LHCN-M2 (cell line): ENCODE results near the gene CNTN1. TPM values are rescaled to one million over a fixed set of nuclear protein-coding genes. Genes with fewer than 3 reads are reported as not detected.

Source experiments
- DNase-seq: peaks from one replicate; pipeline ENCODE4 v3.0.0-alpha.2; 2012; ENCODE audit warnings: low read depth
- total RNA-seq: library from RNA; depleted of rRNA; stranded (reverse); fragments of >200 nt; gene quantifications from 2 replicates; pipeline ENCODE4 v1.2.3, GENCODE V29; 2014

The CNTN1 gene
- total RNA-seq, 1 experiment from 2014 or later = not detected

DNA sequence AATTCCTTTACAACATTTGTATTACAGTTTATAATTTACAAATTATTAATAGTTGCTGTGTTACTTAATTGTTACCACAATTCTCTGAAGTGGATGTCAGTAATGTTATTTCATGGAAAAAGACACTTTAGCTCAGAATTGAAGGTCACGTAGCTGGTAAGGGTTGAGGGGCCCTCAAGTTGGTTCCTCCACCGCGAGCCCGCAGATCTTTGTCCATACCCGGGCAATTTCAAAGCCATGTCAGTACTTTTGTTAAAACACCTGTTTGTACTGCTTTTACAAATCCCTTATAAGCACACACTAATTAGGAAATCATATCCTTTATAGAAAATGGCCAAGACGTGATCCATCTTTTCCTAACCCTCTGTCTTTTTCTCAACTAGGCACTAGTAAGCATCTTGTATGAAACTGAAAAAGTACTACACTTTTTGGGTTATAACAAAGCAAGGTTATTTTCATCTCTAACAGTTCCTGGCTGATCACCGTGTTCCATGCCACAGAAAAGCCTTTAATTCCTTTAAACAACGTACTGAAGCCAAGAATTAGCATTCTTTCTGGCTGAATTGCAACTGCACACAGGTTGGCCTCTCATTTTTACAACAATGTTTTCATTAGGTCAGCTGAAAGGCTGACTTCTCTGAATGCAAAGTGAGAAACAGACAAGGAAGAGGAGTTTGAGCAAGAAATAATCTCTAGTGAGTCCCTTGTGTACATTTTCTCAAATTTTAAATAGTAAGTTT lies 76.1 kb downstream of the CNTN1 start:
- DNase-seq = no peak

- DNase-seq = no peak
Measured at GRCh38 chr12:40769846-40770245, 77.6 kb downstream of the CNTN1 start.

DNA sequence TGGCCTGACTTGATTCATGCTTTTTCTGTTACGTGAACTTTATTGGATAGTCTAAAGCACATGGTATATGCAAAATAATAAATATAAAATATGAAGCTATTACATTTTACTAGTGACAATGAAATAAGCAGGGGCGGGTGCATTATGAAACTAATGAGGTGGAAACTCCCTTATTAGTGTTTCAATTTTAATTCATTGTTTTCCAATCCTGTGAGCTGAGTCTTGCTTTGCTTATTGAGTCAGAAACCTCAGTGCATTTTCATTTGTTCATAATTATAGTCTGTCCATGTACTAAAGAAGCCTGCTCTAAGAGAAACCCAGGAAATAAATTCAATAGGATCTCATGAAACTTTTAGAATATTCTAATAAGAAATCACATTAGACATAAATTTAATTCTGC lies 78.5 kb downstream of the CNTN1 start:
- DNase-seq = no peak

DNA sequence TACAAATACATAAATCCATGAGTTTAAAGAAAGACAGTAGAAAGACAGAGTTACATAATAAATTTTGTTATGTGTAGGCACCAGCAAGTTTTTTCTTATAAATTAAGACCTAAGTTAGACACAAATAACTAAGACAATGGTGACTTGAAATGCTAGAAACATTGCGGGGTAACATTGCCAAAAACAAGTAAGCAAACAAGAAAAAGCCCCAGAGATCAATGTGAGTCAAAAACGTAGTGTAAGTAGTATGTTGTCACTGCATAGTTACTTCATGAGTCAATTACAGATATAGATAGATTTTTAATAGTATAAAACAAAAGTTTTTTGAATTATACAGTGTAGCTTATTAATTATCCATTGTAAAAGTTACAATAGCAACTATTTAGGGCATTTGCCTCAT lies 83.4 kb downstream of the CNTN1 start:
- DNase-seq = no peak

DNA sequence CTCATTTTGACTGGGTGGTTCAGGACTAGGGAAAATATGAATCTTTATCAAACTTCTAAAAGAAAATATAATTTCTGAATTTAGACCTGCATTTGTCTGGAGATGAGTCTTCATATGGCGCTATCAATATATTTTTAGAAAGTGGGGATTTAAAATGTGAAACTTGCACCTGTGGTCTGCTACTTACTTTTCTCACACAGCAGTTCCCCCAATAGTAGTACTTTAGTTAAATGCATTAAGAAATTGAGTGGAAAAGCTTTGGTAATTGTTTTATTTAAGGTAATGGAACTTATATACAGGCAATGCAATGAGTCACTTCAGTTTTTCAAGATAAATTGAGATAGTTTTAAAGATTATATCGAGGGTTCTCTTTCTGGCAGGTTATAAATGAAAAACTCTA lies 91.9 kb downstream of the CNTN1 start:
- no peak for DNase-seq

DNA sequence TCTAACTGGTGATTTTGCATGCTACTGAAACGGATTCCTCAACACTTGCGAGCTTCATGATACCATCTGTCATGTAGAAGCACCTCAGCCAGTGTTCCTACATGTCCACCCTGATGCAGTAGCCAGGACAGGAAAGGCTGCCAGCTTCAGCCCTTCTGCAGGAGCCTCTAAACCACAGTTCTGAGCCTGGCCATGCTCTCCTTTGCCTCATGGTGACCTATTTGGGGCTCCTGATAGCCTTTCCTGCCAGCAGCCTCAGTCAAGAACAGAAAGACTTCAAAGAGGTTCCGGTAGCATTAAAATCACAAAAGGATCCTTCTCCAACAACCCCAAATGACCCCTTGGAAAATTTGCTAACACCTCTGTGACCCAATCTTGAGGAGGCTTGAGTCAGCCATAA lies 96.0 kb downstream of the CNTN1 start:
- no peak for DNase-seq

DNA sequence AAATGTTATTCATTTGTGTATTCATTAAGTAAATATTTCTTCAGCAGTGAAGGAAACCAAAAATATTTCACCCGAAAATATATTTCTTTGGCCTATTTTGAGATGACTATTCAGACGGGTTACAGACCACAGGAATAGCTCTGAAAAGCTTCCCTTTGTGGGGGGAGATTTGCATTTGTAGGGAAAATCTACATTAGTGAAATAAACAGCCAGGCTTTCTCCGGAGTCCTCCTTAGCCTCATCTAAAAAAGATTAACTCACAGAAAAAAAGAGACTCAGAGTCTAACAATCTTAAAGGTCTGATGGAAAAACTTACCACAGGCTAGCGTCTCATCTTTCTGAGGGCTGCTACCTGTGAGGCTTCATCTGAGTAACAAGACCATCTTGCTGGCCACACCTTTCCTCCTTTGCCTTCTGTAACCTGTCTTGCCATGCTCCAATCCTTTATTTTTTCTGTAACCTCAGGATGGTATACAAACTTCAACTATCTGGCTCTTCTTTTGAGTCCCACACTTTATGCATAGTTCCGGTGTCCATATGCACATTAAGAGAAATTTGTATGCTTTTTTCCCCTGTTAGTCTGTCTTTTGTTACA lies 100.7 kb downstream of the CNTN1 start:
- no peak for DNase-seq

GRCh38 chr12:40793471-40793870 lies 101.2 kb downstream of the CNTN1 start:
- no peak for DNase-seq

- no peak for DNase-seq
Measured at GRCh38 chr12:40794087-40794486, 101.8 kb downstream of the CNTN1 start.

- no peak for DNase-seq
Measured at GRCh38 chr12:40801082-40801481, 108.8 kb downstream of the CNTN1 start.

GRCh38 chr12:40801861-40802260 lies 109.6 kb downstream of the CNTN1 start:
- DNase-seq = no peak

GRCh38 chr12:40802656-40803055 lies 110.4 kb downstream of the CNTN1 start:
- no peak for DNase-seq

DNA sequence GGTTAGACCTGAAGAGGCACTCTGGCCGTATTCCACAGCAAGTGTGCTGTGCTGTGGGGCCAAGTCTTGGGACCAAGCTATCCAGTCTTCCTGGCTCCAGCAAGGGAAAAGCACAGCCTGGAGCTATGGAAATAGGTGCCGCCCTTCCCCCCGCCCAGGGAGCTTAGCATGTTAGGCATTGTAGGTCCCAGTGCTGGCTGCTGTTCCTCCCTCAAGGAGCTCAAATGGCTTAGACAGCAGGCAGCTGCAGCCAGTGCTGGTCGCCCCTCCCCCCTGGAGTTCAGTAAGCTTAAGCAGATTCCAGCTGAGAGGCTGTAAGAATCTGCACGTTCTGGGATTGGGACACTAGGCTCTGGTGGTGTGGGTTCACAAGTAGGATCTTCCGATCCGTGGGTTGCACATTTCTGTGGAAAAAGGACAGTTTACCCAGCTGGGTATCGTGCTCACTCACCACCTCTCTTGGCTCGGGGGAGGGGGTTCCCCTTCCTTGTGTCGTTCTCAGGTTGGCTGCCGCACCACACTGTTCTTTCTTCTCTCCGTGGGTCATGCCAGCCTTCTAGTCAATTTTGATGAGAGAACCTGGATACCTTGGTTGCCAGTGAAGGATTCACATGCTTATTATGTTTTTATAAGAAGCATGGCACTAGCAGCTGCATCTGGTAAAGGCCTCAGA lies 127.3 kb downstream of the CNTN1 start:
- DNase-seq = no peak

DNA sequence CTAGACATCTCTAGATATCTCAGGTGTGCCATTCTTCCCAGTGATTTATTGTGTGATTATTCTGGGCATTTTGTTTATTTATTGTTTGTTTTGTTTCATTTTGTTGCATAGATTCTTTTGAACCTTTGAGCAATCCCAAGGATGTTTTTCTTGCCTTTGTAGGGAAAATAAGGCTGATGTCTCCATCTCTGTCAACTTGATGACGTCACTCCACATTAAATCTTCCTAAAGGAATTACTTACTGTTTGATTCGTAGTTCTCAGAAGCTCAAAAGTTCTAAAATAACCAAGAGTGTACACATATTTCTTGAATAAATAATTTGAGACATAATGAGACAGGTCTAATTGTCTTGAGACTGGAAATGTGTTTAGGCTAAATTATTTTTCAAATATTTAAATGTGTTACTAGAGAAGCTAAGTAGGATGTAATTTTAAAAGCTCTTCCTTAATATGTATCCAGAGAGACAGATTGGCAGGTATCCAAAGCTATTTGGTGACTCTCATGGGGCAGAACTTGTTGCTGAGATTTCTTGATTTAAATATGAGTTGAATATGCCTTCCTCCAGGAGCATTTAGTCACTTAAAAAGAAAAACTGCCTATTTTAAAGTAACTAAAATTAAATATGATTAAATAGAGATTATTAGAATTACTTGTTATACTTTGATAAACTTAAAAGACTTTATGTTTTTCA lies 128.7 kb downstream of the CNTN1 start:
- no peak for DNase-seq

DNA sequence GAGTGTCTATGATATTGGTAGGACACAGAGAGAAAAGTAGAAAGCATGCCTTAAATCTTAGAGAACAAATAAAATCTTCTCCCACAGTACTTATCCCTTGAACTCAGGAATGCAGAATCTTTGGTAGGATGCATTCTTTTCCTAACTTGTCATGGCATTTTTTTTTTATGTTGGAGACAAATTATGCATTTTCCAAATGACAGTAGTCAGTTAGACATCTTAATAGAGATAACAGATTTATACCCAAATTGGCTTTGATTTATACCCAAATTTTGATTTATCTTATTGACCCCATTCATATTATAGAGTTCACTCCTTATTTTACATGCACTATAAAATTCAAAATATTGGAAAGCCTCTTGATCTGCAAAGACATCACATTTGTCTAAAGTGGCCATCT lies 132.9 kb downstream of the CNTN1 start:
- no peak for DNase-seq

GRCh38 chr12:40827683-40828592 lies 135.7 kb downstream of the CNTN1 start:
- DNase-seq = no peak

DNA sequence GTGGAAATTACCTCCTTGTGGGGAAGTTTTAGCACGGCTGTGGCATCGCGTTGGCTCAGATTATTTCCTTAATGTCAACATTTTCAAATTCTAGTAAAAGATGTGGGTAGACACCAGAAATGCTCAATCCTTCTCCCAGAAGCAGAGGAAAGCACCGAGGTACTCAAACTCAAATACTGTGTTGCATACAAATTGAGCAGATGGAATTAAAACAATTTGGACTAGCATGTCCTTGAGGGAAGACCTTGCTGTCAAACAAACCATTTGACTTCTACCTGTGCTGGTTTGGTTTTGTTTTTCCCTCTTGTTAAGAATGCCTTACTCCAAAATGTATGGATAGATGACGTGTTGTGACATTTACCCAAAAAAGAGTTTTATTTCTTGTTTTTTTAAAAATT lies 136.4 kb downstream of the CNTN1 start:
- DNase-seq = no peak

DNA sequence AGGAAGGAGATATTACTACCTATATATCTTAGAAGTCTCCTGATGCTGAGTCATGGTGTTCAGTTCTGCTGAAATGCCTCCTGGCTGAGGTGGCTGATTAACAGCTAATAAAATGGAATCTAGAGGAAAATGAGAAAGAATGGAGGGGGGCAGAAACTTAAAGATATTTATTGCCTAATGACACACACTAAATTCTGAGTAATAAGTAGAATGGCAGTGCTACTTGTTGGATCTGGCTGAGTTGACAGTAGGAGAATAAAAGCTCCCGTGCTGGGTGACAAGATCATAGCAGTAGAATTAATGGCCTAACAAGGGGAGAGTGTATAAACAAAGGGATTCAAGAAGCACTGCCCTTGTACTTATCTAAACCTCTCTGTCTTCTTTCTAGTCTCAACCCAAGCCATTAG lies 137.5 kb downstream of the CNTN1 start:
- no peak for DNase-seq

- DNase-seq = no peak
Measured at GRCh38 chr12:40831916-40832315, 139.7 kb downstream of the CNTN1 start.

GRCh38 chr12:40832668-40833067 lies 140.4 kb downstream of the CNTN1 start:
- DNase-seq = no peak

DNA sequence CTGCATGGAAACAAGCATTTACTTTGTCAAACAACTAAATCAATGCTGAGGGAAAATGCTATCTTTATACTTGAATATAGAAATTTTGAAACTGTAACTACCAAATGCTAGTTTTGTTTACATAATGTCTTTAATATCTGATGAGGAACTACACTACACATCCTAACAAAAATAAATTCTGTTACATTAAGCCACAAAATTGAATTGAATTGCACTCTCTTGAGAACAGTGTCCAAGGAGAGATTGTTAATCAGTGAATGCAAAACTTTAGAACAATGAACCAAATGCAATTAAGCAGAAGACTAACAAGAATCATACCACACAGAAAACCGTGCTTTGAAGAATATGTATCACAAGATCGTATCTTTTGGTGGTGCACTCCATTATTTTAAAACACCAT lies 141.6 kb downstream of the CNTN1 start:
- DNase-seq = no peak
